WTC11 (cell line): ENCODE data around the gene IRF2BP1. TPM values are rescaled to one million over a fixed set of nuclear protein-coding genes. Genes with fewer than 3 reads are reported as not detected.
A peak's percentile ranks its signal among the peaks of the same experiment; 100 is the strongest.

Experiments
- AR ChIP-seq: fragments of 250-450 bp; sonication (Bioruptor Pico); IDR thresholded peaks from 2 replicates; pipeline ENCODE4 v1.9.0; 2021; ENCODE audit warnings: mild to moderate bottlenecking
- CREM ChIP-seq: sonication (generic); formaldehyde crosslinking; IDR thresholded peaks from 2 replicates; pipeline ENCODE4 v1.8.1; 2022; ENCODE audit warnings: mild to moderate bottlenecking, missing genetic modification reagents, moderate library complexity
- JAZF1 ChIP-seq: fragments of 250-450 bp; sonication (Bioruptor Pico); IDR thresholded peaks from 2 replicates; pipeline ENCODE4 v1.9.0; 2021; ENCODE audit warnings: moderate library complexity, mild to moderate bottlenecking, inconsistent platforms
- NFATC4 ChIP-seq: fragments of 250-450 bp; sonication (Bioruptor Pico); IDR thresholded peaks from 2 replicates; pipeline ENCODE4 v1.9.0; 2021; ENCODE audit warnings: mild to moderate bottlenecking
- NFE2L1 ChIP-seq: sonication (generic); formaldehyde crosslinking; IDR thresholded peaks from 2 replicates; pipeline ENCODE4 v1.8.1; 2023; ENCODE audit warnings: missing genetic modification reagents
- RORB ChIP-seq: fragments of 250-450 bp; sonication (Bioruptor Pico); IDR thresholded peaks from 2 replicates; pipeline ENCODE4 v1.9.0; 2021; ENCODE audit warnings: mild to moderate bottlenecking
- SOX15 ChIP-seq: fragments of 250-450 bp; sonication (Bioruptor Pico); IDR thresholded peaks from 2 replicates; pipeline ENCODE4 v1.9.0; 2021; ENCODE audit warnings: mild to moderate bottlenecking
- STAT6 ChIP-seq: sonication (generic); formaldehyde crosslinking; conservative IDR thresholded peaks from 2 replicates; pipeline ENCODE4 v1.8.1; 2023; ENCODE audit warnings: mild to moderate bottlenecking, low read depth, missing genetic modification reagents, moderate library complexity
- ZNF416 ChIP-seq: fragments of 250-450 bp; sonication (Bioruptor Pico); IDR thresholded peaks from 2 replicates; pipeline ENCODE4 v1.9.0; 2021; ENCODE audit warnings: mild to moderate bottlenecking, inconsistent platforms
- total RNA-seq: library from RNA; stranded (reverse); gene quantifications from 3 replicates; pipeline ENCODE4 v1.2.3, GENCODE V29; 2021
- TF ChIP-seq, protein P1 (sequence below): fragments of 250-450 bp; sonication (Bioruptor Pico); conservative IDR thresholded peaks from 2 replicates; pipeline ENCODE4 v1.9.0; 2021; ENCODE audit warnings: mild to moderate bottlenecking
- TF ChIP-seq, protein P2 (sequence below): sonication (generic); formaldehyde crosslinking; IDR thresholded peaks from 2 replicates; pipeline ENCODE4 v1.8.1; 2023; ENCODE audit warnings: mild to moderate bottlenecking, missing genetic modification reagents, borderline replicate concordance
- TF ChIP-seq, protein P3 (sequence below): sonication (generic); formaldehyde crosslinking; IDR thresholded peaks from 2 replicates; pipeline ENCODE4 v1.8.1; 2023; ENCODE audit warnings: mild to moderate bottlenecking, moderate library complexity, missing genetic modification reagents
- TF ChIP-seq, protein P4 (sequence below): sonication (generic); formaldehyde crosslinking; IDR thresholded peaks from 2 replicates; pipeline ENCODE4 v1.8.0; 2022; ENCODE audit warnings: mild to moderate bottlenecking, missing genetic modification reagents

Gene IRF2BP1
- total RNA-seq, 1 experiment from 2014 or later = 30.3 TPM

DNA sequence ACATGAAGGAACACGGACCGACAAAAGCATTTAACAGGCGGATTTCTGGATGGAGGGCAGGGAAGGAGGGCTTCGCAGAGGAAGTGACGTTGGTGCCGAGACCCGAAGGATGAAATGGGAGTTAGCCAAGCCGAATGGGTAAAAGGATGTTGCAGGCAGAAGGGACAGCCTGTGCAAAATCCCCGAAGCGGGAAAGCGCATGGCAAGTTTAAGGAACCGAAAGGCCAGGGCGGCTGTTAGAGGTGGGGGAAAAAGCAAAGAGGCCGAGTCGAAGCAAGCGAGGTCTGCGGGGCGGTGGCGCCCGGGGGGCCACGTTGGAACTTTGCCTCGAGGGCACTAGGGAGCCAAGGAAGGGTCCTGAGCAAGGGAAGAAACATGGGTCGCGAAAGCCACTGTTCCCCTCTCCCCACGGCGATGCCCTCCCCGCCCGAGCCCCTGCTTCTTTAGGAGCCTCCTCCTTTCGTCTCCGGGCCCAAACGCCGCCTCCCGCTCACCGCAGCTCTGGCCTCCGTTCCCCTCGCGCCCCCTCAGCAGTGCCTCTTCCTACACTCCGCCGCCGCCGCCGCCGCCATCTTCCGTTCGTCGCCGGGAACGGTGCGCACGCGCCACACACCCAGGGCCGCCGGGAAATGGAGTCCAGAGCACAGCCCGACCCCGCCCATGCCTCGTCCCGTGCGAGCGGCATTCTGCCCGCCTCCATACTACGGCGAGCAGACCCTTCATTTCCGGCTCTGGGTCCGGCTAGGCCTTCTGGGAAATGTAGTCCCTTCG is 23.2 kb downstream of the IRF2BP1 start, which contains the start of gene SYMPK (continued):
- TF ChIP-seq, protein P1, sequence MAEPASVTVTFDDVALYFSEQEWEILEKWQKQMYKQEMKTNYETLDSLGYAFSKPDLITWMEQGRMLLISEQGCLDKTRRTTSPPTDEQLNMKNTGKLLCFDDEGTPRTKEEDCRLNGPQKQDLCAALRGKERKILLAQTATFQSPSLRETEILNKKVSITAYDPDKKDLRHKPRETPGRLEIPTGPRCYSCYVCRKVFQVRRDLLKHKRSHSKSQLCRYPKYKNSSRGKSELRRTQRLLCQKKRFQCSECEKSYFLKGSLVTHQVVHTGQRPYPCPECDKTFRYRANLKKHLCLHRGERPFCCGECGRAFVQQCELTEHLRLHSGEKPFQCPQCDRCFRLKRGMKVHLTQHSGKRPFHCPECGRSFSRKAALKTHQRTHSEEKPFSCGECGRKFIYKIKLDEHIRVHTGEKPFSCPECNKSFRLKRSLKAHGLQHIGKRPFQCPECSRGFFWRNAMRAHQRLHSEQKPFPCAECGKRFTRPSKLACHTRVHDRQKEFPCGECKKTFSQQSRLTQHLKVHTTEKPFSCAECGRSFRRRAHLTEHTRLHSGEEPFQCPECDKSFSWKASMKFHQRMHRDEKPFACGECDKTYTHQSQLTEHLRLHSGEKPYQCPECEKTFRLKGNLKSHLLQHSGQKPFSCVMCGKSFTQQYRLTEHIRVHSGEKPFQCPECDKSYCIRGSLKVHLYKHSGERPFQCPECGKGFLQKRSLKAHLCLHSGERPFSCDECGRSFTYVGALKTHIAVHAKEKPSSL = no peak
- TF ChIP-seq RORB (CRISPR knock-in tag) (no peak), STAT6 (no peak), SOX15 (no peak), ZNF416 (CRISPR knock-in tag) (no peak), JAZF1 (no peak), NFATC4 (CRISPR knock-in tag) (no peak), CREM (CRISPR knock-in tag) (peak; percentile 75), NFE2L1 (CRISPR knock-in tag) (peak; percentile 87; the same call in 1 of the 2 replicates), AR (CRISPR knock-in tag) (0 out of 2 replicates have a peak, but pooled peaks have one; percentile 38)
- TF ChIP-seq, protein P2, sequence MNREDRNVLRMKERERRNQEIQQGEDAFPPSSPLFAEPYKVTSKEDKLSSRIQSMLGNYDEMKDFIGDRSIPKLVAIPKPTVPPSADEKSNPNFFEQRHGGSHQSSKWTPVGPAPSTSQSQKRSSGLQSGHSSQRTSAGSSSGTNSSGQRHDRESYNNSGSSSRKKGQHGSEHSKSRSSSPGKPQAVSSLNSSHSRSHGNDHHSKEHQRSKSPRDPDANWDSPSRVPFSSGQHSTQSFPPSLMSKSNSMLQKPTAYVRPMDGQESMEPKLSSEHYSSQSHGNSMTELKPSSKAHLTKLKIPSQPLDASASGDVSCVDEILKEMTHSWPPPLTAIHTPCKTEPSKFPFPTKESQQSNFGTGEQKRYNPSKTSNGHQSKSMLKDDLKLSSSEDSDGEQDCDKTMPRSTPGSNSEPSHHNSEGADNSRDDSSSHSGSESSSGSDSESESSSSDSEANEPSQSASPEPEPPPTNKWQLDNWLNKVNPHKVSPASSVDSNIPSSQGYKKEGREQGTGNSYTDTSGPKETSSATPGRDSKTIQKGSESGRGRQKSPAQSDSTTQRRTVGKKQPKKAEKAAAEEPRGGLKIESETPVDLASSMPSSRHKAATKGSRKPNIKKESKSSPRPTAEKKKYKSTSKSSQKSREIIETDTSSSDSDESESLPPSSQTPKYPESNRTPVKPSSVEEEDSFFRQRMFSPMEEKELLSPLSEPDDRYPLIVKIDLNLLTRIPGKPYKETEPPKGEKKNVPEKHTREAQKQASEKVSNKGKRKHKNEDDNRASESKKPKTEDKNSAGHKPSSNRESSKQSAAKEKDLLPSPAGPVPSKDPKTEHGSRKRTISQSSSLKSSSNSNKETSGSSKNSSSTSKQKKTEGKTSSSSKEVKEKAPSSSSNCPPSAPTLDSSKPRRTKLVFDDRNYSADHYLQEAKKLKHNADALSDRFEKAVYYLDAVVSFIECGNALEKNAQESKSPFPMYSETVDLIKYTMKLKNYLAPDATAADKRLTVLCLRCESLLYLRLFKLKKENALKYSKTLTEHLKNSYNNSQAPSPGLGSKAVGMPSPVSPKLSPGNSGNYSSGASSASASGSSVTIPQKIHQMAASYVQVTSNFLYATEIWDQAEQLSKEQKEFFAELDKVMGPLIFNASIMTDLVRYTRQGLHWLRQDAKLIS (CRISPR knock-in tag) = no peak
- TF ChIP-seq, protein P3, sequence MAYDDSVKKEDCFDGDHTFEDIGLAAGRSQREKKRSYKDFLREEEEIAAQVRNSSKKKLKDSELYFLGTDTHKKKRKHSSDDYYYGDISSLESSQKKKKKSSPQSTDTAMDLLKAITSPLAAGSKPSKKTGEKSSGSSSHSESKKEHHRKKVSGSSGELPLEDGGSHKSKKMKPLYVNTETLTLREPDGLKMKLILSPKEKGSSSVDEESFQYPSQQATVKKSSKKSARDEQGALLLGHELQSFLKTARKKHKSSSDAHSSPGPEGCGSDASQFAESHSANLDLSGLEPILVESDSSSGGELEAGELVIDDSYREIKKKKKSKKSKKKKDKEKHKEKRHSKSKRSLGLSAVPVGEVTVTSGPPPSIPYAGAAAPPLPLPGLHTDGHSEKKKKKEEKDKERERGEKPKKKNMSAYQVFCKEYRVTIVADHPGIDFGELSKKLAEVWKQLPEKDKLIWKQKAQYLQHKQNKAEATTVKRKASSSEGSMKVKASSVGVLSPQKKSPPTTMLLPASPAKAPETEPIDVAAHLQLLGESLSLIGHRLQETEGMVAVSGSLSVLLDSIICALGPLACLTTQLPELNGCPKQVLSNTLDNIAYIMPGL (CRISPR knock-in tag) = peak; percentile 87; the same call in 1 of the 2 replicates
- TF ChIP-seq, protein P4, sequence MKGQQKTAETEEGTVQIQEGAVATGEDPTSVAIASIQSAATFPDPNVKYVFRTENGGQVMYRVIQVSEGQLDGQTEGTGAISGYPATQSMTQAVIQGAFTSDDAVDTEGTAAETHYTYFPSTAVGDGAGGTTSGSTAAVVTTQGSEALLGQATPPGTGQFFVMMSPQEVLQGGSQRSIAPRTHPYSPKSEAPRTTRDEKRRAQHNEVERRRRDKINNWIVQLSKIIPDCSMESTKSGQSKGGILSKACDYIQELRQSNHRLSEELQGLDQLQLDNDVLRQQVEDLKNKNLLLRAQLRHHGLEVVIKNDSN (CRISPR knock-in tag) = peak; percentile 58; the same call in 1 of the 2 replicates
